Cardiac muscle cell (in vitro differentiated cells and primary cell): Measurements from ENCODE around the gene C21orf58. TPM values are rescaled to one million over a fixed set of nuclear protein-coding genes. Genes with fewer than 3 reads are reported as not detected.

Source experiments
- DNase-seq, 2 donors: peaks; one replicate each; pipeline versions ENCODE4 v3.0.0 to v3.0.0-alpha.2; 2010 to 2017; ENCODE audit warnings: low read depth in 1 of 2, low spot score in 1 of 2
- H3K27ac ChIP-seq: fragments of 200-600 bp; sonication (generic); 2 replicates; pipeline ENCODE4 v1.5.1; 2016
- H3K27me3 ChIP-seq: fragments of 200-600 bp; sonication (generic); 2 replicates; pipeline ENCODE4 v1.6.0; 2016; ENCODE audit warnings: control low read depth
- H3K36me3 ChIP-seq: fragments of 200-600 bp; sonication (generic); 2 replicates; pipeline ENCODE4 v1.5.1; 2016; ENCODE audit warnings: control low read depth
- H3K4me1 ChIP-seq: fragments of 200-600 bp; sonication (generic); 2 replicates; pipeline ENCODE4 v1.8.1; 2017; ENCODE audit warnings: low read depth, mild to moderate bottlenecking, mixed run types
- H3K4me3 ChIP-seq: fragments of 200-600 bp; sonication (generic); 2 replicates; pipeline ENCODE4 v1.5.1; 2016; ENCODE audit warnings: mild to moderate bottlenecking
- H3K9me3 ChIP-seq: fragments of 200-600 bp; sonication (generic); 2 replicates; pipeline ENCODE4 v1.5.1; 2017; ENCODE audit warnings: low read depth, mild to moderate bottlenecking, control low read depth
- CTCF ChIP-seq: IDR thresholded peaks from 2 replicates; pipeline ENCODE4 v1.5.1; 2012; ENCODE audit warnings: low read depth, mild to moderate bottlenecking, low read length
- polyA plus RNA-seq: library from polyadenylated mRNA; unstranded; fragments of >200 nt; fragmentation: Nextera tagmentation; extraction: Ambion mirVana; gene quantifications from 2 replicates; pipeline ENCODE4 v1.2.1, GENCODE V29; 2016
- total RNA-seq: library from RNA; depleted of rRNA; stranded (reverse); fragments of >200 nt; gene quantifications from 2 replicates; pipeline ENCODE4 v1.2.3, GENCODE V29; 2016

Gene C21orf58
- total and polyA plus RNA-seq, 2 experiments from 2014 or later, result 11.1 to 32.6 TPM

- DNase-seq, result no peak
- no peak for TF ChIP-seq CTCF
- peaks cover 35% of the 10 kb centered on the region for H3K36me3 ChIP-seq
Measured at GRCh38 chr21:46352913-46353312, 29.2 kb upstream of the C21orf58 start.

GRCh38 chr21:46352164-46352515 lies 28.5 kb upstream of the C21orf58 start:
- Histone ChIP-seq H3K27ac (no peak overlapping the region), H3K36me3 (peaks cover 32% of the 10 kb centered on the region), H3K4me1 (no peaks in the 10 kb centered on the region), H3K9me3 (no peaks in the 10 kb centered on the region), H3K27me3 (no peaks in the 10 kb centered on the region), H3K4me3 (no peak overlapping the region)
- DNase-seq, result no peak
- no peak for TF ChIP-seq CTCF

More at GRCh38 chr21:46352913-46353312, 29.2 kb upstream of the C21orf58 start:
- Histone ChIP-seq H3K4me3 (no peak overlapping the region), H3K4me1 (no peaks in the 10 kb centered on the region), H3K9me3 (no peaks in the 10 kb centered on the region), H3K27ac (no peak overlapping the region), H3K27me3 (no peaks in the 10 kb centered on the region)

- no peak overlapping the region for H3K27ac ChIP-seq
- no peaks in the 10 kb centered on the region for H3K27me3 ChIP-seq
- H3K4me1 ChIP-seq, result no peaks in the 10 kb centered on the region
- H3K4me3 ChIP-seq, result no peak overlapping the region
- DNase-seq, result no peak
- TF ChIP-seq CTCF, result no peak
- H3K9me3 ChIP-seq, result no peaks in the 10 kb centered on the region
- H3K36me3 ChIP-seq, result peaks cover 35% of the 10 kb centered on the region
Measured at GRCh38 chr21:46351476-46352163, 27.9 kb upstream of the C21orf58 start.

- H3K36me3 ChIP-seq, result peaks cover 40% of the 10 kb centered on the region
- H3K27me3 ChIP-seq, result no peaks in the 10 kb centered on the region
- H3K4me1 ChIP-seq, result no peaks in the 10 kb centered on the region
- no peaks in the 10 kb centered on the region for H3K9me3 ChIP-seq
- no peak for TF ChIP-seq CTCF
- no peak overlapping the region for H3K27ac ChIP-seq
- H3K4me3 ChIP-seq, result no peak overlapping the region
- no peak for DNase-seq
Measured at GRCh38 chr21:46350981-46351380, 27.3 kb upstream of the C21orf58 start.

- Histone ChIP-seq H3K27ac (no peak overlapping the region), H3K27me3 (no peaks in the 10 kb centered on the region), H3K9me3 (no peaks in the 10 kb centered on the region), H3K4me1 (no peaks in the 10 kb centered on the region), H3K4me3 (no peak overlapping the region), H3K36me3 (peaks cover 40% of the 10 kb centered on the region)
- no peak for DNase-seq
- no peak for TF ChIP-seq CTCF
Measured at GRCh38 chr21:46350571-46350970, 26.9 kb upstream of the C21orf58 start.
